Measurements from ENCODE around the gene CTU2.

Gene CTU2

DNA sequence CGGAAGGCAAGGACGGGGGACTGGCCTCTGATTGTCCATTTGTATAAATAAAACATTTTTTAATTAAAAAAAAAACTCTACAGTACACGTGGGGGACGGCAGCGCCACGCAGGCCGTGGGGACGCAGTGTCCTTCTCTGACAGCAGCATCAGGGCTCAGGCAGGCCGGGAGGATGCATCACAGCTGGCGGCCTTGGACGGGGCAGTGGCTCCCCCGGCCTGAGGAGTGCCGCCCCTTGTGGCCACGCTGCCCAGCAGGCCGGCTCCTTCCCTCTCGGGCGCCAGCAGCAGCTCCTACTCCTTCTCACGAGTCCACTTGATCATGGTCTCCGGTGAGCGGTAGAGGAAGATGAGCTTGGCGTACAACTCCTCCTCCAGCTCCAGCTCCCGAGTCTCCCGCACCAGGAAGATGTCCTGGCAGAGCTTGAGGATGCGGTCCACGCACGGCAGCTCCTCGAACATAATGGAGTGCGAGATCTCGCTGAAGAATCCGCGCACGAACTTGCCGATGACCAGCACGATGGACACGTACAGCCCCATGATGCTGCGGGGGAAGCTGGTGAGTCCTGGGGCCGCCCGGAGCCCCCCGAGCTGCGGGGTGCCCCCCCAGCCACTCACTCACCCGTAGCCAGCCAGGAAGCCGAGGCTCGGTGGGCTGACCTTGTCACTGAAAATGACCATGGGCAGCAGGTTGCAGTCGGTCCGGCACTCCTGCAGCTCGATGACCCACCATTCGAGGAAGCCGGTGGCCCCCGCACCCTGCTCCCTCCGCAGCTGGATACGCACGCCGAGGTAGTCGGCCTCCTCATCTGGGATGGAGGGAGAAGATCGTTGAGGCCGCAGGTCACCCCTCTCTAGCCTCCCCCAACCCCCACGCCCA is 9.2 kb downstream of the CTU2 start:
- DNase-seq = no peak

DNA sequence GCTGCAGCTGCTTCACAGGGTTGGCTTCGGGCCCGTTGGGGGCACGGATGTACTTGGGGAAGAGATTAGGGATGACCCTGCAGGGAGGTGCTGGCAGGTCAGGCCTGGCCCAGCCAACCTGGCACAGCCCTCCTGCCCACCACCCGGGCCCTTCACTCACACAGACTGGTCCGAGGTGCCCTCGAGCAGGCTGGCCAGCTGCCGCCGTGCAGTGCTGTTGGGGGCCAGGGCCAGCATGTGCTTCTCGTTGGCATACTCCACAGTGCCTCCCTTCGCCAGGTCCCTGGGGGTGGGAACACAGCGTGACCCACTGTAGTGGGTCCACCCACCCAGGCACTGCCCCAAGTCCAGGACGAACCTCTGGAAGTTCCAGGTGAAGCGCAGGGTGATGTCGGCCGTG is 9.9 kb downstream of the CTU2 start:
- no peak for DNase-seq

DNA sequence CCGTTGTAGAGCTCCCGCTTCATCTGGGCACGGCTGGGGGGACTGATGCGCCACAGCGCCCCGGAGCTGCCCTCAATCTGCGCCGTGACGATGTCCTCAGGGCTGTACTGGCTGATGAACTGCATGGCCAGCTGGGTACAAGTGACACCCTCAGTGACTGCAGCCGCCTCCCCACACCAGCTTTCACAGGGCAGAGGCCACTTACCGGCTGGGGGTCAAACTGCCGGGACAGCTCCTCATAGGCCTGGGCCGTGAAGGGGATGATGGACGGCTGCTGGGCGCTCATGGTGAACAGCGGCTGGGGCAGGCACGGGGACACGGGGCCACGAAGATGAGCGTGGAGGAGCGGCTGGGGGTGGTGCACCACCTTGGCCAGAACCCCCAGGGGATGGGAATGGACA is 10.3 kb downstream of the CTU2 start:
- no peak for DNase-seq

DNA sequence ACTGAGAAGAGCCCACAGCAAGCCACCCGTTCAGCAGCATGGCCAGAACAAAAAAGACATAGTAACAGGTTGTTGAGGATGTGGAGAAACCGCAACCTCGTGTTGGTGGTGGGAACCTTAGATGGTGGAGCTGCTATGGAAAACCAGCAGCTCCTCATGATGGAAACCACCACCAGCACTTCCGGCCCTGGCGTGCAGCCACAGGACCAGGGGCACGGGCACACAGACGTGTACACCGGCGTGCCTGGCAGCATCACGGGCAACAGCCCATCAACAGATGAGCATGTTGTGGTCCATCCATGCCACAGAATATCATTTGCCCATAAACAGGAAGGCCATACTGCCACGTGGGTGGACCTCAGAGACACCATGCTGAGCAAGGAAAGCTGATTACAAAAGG is 11.9 kb downstream of the CTU2 start:
- no peak for DNase-seq

DNA sequence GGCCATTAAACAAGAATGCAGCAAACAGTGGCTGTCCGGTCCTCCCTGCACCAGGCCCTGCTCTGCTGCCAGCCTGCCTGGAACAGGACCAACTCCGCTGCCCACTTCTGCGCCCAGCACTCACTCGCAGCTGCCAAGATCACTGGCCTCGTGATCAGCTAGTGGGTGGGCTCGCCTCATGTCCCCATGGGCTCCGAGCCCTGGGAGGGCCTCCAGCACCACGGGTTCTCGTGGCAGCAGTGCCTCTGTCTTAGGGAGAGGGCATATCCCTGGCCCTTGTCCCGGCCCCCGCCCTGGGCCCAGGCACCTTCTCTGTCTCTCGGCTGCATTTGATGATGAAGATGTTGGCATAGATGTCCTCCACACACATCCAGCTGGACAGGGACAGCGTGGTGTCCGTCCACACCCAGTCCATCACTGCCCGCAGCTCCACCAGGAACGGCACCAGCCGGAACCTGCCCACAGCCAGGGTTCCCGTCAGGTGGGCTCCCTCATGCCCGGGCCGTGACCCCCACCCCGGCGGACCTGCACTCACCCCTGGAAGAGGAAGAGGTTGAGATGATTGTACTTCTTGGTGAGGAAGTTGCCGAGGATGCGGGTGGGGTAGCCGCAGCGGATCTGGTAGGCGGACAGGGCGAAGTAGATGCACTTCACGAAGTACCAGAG is 13.1 kb downstream of the CTU2 start:
- DNase-seq = no peak

DNA sequence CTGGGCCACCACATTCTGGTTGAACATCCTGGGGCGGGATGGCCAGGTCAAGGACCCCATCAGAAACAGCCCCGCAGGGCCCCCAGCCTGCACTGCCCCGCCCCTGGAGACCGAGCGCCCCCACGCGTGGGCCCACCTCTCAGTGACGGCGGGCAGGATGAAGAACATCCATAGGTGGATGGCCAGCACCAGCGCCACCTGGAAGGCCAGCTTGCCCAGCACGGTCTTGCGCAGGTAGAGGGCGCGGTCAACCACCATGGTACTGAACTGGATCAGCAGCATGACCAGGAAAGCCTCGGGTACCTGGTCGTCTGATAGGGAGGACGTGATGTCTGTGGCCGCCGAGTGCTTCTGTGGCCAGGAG is 13.6 kb downstream of the CTU2 start:
- no peak for DNase-seq

DNA sequence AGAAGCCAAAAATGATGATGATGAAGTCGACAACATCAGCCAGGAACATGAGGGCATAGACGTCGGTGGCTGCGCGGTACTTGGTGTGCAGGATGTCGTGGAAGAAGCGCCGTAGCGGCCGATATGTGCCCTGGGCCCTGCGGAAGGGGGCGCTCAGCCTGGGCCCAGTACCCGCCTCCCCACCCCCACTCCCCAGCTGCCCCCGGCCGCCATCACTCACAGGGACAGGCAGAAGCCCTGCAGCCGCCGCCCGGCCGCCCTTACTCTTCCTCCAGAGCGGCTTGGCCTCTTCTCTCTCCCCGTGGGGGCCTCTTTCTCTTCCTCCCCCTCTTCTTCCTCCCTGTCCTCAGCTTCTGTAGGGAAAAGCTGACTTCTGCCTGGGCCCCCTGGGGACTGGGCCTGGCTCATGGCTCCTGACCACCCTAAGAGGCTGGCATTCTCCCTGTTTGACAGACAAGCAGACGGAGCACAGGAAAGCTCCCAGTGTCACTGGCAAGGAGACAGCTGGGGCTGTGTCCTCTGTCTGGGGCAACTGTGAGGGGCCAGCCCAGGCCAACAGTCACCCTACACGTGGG is 14.2 kb downstream of the CTU2 start:
- DNase-seq = no peak

DNA sequence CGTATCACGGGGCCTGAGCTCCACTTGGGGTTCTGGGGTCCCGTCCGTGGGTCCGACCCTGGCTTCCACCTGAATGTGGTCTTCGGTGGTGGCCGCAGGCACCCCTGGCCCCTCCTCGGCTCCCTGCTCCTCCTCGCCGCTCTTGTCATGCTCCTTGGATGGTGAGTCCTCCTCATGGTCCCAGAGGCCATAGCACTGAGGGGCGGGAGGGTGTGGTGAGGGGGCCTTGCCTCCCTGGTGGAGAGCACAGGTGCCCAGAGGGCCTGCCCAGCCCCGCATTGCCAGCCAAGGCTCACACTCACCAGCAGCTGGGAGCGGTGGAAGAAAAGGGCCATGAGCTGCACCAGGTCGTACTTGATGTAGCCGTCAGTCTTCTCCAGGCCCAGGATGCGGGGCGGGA is 14.9 kb downstream of the CTU2 start:
- no peak for DNase-seq

DNA sequence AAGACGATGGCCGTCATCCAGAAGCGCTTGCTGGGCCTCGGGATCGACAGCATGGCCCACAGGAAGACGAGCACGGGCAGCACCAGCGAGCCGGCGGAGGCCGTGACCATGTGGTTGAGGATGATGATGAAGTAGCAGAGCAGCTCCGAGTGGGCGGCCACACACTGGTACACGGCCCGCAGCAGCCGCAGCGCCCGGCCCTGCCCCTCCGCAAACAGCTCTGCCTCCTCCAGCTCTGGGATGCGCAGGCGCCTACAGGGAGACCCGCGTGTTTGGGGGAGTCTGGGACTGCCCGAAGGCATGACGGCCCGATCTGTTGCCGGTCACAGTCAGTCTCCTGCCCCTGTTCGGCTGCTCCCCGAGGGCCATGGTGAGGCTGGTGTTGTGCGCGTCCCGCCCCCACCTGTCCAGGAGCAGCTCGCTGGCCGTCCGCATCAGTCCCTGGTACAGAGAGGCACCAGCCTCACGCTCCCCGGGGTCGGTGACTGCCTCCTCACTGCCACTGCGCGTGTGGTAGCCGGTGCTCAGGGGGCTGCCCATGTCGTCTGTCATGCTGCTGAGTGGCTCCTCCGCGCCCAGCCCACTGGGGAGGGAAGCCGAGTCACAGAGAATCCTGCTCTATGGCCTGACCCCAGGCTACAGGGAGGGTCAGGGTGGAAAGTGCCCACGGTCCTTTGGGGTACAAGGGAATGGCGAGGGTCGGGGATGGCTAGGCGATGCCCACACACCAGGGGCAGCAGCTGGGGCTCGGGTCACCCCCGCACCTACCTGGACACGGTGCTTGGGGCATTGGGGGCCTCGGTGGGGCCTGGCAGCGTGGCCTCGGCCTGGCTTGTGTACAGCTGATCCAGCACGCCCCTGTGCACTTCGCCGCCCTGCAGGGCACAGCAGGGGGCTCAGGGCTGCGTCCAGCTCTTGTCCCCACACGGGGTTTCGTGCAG is 15.8 kb downstream of the CTU2 start:
- no peak for DNase-seq

DNA sequence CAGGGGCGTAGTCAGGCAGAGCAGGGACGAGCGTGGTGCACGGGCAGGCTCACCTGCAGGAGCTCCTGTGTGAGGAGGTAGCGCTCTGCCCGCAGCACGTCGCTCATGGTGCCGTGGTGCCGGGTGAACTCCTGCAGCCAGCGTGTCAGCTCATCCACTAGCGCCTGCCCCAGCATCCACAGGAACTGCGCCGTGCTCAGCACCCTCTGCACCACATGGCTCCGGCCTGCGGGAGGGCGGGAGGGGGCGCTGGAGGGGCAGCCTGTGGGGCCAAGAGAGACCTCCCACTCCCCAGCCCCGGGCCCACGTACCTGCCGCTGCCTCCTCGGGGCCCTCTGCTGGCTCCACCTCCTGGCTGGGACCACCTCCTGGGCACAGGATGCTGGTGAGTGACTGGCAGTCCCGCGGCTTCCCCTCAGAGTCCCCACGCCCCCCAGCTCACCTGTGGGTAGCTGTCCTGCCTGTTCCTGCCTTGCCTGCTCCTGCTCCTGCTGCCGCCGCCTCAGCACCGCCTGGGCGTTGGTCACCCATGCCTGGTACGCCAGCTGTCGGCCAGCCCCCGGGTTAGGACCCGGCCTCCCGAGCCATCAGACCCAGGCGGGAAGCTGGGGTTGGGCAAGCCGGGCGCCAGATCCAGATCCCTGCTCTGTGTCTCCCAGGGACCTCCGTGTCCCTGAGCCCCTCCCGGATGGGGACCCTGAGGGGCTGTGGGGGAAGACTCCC is 16.6 kb downstream of the CTU2 start:
- DNase-seq = no peak

DNA sequence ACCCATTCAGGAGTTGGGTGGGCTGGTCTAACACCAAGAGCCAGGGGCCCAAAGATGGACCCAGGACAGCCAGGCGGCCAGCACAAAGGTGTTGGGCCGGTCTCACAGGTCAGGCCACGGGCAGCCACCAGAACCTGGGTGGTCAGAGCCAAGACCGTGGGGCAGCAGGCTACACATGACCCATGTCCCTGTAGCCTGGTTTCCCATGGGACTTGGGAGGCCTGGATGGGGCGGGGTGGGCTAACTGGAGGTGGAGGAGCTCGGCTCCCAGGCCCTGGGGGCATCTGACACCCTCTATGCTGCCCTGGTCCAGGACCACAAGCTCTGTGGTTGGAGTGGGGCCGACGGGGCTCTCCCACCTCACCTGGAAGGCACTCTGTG is 17.2 kb downstream of the CTU2 start:
- no peak for DNase-seq

DNA sequence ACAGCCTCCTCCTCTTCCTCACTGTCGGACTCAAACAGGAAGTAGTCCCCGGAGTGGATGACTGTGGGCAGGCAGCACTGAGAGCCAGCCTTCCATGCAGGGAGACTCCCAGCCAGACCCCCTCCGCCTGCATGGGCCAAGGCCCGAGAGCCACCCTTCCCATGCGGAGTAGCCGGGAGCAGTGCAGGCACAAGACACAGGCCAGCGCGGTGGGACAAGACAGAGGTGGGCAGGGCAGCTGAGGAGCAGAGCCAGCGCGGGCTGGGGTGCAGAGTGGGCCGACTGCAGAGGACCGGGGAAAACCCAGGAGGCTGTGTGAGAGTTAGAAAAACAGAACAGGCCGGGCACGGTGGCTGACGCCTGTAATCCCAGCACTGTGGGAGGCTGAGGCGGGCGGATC is 17.6 kb downstream of the CTU2 start:
- DNase-seq = no peak

DNA sequence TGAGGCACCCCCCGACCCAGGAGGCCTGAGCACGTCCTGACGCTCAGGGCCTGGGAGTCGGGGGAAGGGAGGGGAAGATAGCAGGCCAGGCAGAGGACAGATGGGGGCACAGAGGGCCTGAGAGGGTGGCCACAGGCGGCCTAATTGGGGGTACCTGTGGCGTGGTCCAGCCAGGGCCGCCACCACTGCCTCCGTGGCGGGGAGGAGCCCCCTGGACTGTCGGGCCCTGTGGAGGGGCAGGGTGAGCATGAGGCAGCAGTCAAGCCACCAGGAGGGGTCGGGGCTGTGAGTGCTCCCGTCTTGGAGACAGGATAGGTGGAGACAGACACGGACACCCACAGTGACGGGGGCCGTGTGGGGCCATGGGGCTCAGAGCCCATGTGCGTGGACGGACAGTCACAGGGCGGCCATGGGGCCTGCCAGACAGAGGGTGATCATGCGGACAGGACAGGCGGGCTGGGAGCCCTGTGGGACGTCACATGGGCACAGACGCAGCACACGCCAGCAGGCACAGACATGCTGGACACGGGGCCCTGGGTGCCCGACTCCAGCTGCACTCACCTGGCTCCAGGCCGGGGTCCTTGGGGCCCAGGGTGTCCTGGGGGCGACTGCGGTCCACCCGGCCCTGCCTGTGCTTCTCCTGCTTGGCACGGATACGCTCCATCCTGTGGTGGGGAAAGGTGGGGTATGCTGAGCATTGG is 18.7 kb downstream of the CTU2 start:
- DNase-seq = no peak

DNA sequence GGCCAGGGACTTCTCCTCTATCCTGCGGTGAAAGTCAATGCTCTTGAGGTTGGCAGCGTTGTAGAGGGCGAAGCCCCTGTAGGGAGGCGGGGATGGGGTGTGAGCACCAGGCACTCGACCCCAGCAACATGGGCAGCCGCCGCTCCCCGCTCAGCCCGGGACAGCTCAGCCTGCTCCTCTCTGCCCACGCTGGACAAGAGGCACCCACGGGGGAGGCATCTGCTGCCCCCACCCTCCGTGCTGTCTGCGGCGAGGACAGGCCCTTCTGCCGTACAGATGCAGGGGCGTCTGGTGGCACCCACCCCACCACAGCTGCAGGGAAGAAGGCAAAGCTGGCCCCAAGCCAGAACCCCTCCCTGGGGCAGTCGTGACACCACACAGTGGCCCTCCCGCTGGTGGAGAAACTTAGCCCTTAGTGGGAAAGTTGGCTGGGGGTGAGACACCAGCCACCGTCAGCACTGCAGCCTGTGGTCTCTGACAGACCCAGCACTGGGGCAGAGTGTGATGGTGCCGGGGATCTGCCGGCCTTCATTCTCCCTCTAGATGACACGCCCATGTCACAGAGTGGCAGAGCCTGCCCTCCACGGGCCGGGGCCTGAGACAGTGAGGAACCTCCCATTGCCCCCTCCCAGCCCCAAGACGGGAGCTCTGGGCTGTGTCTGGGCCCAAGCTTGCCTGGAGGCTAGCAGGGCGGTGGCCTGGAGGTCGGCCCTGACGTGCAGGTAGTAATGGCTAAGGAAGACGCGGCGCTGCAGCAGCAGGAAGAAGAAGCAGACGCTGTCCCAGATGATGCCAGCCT is 19.5 kb downstream of the CTU2 start:
- DNase-seq = no peak

DNA sequence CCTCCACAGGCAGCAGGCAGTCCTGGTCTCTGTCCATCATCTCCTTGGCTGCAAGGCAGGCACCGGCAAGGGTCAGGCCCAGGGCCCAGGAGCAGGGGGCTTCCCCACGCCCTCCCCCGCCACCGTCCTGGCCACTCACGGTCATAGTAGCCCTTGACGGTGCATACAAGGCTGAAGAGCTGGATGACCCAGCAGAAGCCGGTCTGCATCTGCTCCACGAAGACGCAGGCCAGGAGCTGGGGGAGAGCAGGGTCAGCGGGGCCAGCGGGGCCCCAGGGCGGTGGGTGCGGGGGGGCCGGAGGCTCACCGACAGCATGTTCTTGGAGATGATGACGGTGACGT is 20.1 kb downstream of the CTU2 start:
- DNase-seq = no peak

DNA sequence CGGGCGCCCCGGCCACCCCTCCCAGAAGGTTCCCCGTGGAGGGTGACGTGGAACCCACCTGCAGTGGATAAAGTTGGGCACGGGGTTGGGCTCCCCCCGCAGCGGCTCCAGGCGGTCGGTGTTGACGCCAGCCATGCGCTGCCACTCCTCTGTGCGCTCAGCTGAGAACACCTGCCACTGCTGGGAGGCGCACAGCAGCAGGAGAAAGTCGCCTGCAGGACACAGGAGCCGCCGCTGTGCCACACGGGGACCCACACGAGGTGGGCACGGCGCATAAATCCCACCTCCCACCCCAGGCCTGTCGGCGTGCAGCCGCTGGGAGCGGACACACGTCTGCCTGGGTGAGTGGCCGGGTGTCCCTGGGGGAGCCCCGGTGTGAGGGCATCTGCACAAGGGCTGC is 20.7 kb downstream of the CTU2 start:
- no peak for DNase-seq

DNA sequence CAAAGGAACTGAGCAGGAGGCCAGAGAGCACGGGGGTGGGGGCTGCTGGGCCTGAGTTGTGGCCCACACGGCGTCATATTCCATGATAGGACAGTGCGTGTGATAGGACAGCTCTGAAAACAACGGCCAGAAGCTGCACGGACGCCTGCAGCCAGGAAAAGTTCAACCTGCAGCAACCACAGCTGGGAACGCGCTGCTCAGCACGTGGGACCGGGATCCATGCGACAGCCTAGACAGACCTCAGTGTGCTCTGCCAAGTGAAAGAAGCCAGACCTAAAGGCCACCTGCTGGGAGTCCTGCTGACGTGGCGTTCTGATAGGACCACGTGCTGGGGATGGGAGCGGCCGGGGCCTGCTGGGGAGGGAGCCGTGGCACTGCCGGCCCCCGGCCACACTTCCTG is 21.6 kb downstream of the CTU2 start:
- no peak for DNase-seq

DNA sequence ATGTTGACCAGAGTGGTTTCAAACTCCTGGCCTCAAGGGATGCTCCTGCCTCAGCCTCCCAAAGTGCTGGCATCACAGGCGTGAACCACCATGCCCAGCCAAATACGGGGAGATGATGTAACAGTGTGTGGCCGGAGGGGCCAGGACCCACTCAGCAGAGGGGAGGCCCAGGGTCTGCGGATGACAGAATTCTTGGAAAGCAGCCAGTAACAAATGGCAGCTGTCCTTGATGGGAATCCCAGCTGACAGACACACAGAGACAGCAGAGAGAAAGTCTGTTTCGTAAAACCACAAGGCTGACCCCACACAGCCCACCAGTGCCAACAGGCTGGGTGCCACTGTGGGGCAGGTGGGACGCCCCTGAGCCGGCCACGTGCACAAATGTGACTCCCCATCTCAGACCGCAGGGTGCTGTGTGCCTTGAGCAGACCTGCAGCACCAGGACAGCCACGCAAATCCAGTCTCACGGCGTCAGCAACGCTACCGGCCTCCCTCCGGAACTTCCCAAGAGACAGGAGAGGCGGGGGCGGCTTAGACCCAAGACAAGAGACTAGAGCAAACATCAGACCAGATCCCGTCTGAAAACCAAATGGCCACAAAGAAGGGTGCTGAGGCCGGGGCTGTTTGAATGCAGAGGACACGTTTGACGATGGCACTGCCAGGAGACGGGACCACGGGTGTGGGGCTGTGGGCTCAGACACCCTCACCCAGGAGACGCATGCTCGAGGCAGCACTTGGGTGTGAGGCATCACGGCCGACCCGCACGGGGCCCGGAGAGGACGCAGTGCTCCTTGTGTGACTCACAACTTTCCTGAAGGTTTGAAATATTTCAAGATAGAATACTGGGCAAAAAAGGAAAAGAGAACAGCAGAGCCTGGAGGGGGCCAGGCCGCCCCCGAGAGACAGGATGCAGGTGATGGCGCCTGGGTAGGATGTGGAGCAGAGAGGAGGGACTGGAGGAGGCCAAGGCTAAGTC is 24.6 kb downstream of the CTU2 start:
- DNase-seq = no peak

DNA sequence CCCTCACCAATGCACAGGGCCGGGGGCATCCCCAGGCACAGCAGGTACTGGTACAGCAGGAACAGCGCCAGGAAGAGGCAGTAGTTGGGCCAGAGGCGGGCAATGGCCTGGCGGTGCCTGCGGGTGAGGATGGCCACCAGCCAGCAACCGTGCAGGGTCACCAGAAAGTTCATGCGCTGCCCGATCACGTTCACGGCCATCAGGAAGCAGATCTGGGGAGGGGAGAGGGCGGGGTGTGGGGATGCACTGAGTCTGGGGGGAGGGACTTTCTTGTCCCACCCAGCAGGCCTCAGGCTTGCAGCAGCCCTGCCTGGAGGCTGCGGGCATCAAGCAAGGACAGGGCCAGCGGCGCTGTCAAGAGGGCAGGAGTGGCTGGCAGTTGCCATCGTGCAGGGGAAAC is 25.4 kb downstream of the CTU2 start:
- no peak for DNase-seq

Measured in activated CD4-positive, CD25-positive, alpha-beta regulatory T cell treated with anti-CD3 and anti-CD28 coated beads, Interleukin-2, amount 50 U/mL, for 72 hours (primary cell).